Measurements from ENCODE around the gene CHIT1. TPM values are rescaled to one million over a fixed set of nuclear protein-coding genes. Genes with fewer than 3 reads are reported as not detected.

Gene CHIT1
- total and polyA plus RNA-seq, 2 of the 8 experiments (the other 6 are each of a cell fraction or from before 2014, with no cell fraction given) = not detected

- Histone ChIP-seq H2BK15ac (ENCODE audit: low read length) (no peak overlapping the region), H3K4me1 (replicated peaks in 1 of 4; ENCODE audit: control insufficient read depth in 3 of 4, insufficient read depth in 4 of 4, low read length in 3 of 4) (peaks cover 0 to 8% (median 6%) of the 10 kb centered on the region in 4 experiments; a peak in 6 of 7 replicates), H2BK20ac (ENCODE audit: low read length) (no peak overlapping the region), H3K23ac (ENCODE audit: insufficient read length) (no peak overlapping the region), H3K4me3 (ENCODE audit: extremely low read depth in 1 of 4, insufficient read depth in 2 of 4, low read depth in 3 of 4, low read length in 4 of 4) (no peak overlapping the region), H3K4me2 (ENCODE audit: insufficient read depth in 1 of 2, low read depth in 2 of 2, low read length in 2 of 2) (no peak overlapping the region), H4K8ac (ENCODE audit: extremely low read depth, insufficient read depth, low read length) (no peak overlapping the region), H2BK5ac (ENCODE audit: low read depth, low read length) (no peak overlapping the region), H3K56ac (replicated peaks; ENCODE audit: insufficient read length, low read depth, low read length) (no peak overlapping the region), H2AFZ (ENCODE audit: low read length) (no peak overlapping the region), H4K5ac (ENCODE audit: insufficient read length, low read depth, low read length) (no peak overlapping the region), H3K4ac (replicated peaks; ENCODE audit: insufficient read length, low read depth, low read length) (no peak overlapping the region), H2AK5ac (ENCODE audit: low read depth, low read length) (no peak overlapping the region), H3K9me3 (ENCODE audit: insufficient read depth in 2 of 2, low read depth in 1 of 2, low read length in 1 of 2) (no peaks in the 10 kb centered on the region), H3K9ac (replicated peaks in 1 of 4; ENCODE audit: extremely low read depth in 1 of 4, low read depth in 3 of 4, low read length in 3 of 4) (no peak overlapping the region), H3K27me3 (replicated peaks in 1 of 4; ENCODE audit: control insufficient read depth in 3 of 4, extremely low read depth in 1 of 4, insufficient read depth in 3 of 4, low read length in 3 of 4) (no peaks in the 10 kb centered on the region), H3K79me1 (ENCODE audit: low read depth, low read length) (no peaks in the 10 kb centered on the region), H3K23me2 (ENCODE audit: low read depth, low read length) (no peaks in the 10 kb centered on the region), H3K79me2 (ENCODE audit: control insufficient read depth in 1 of 2, insufficient read depth in 2 of 2, low read length in 2 of 2) (no peaks in the 10 kb centered on the region), H3K18ac (ENCODE audit: extremely low read depth, low read length) (no peak overlapping the region), H3K36me3 (ENCODE audit: control insufficient read depth in 2 of 4, insufficient read depth in 4 of 4, low read length in 3 of 4) (no peaks in the 10 kb centered on the region), H3K27ac (ENCODE audit: low read depth, low read length) (no peak overlapping the region), H3K14ac (ENCODE audit: insufficient read length) (no peak overlapping the region), H4K20me1 (replicated peaks in 1 of 2; ENCODE audit: control insufficient read depth in 1 of 2, insufficient read depth in 2 of 2, low read length in 2 of 2) (no peaks in the 10 kb centered on the region), H4K91ac (replicated peaks; ENCODE audit: insufficient read length, low read length) (no peak overlapping the region), H2BK12ac (ENCODE audit: low read depth, low read length) (no peak overlapping the region), H2BK120ac (replicated peaks; ENCODE audit: low read depth, low read length) (no peak overlapping the region)
- CTCF ChIA-PET (ENCODE audit: partially characterized antibody) = interaction anchor here (0.8 to 18.1 kb wide), 12 partner anchors 11 to 178 kb away, joined by 3 to 479 read pairs (median 4); partner anchors contain the start of genes ADORA1 and MYOG
- POLR2A ChIA-PET (ENCODE audit: partially characterized antibody) = interaction anchor here (0.5 to 0.8 kb wide), 2 partner anchors 120 to 410 kb away, joined by 3 to 4 read pairs; no protein-coding TSS in a partner anchor
- DNase-seq (ENCODE audit: low read depth in 1 of 2, low spot score in 2 of 2) (no peak), FAIRE-seq (no peak)
- WGBS, 2 experiments (ENCODE audit: extremely low coverage in 1 of 2, insufficient coverage in 1 of 2, insufficient read length in 1 of 2, insufficient replicate concordance in 2 of 2, low coverage in 1 of 2, low lambda C conversion rate in 2 of 2, missing lambda C conversion rate in 1 of 2) = 94% methylated on average over 3 of the region's 3 CpGs; no CpG with 5 or more reads in 1 of the 2 experiments
- TF ChIP-seq POLR2A (IDR thresholded peaks at IDR 0.05; ENCODE audit: control extremely low read depth in 1 of 2, low read depth in 2 of 2, low read length in 2 of 2) (no peak), RXRA (IDR thresholded peaks at IDR 0.05; ENCODE audit: insufficient read depth, low read depth, low read length) (no peak), RNF2 (IDR thresholded peaks at IDR 0.05; ENCODE audit: borderline replicate concordance, low read depth, low read length, missing control alignments, poor library complexity, severe bottlenecking) (no peak), CREB1 (IDR thresholded peaks at IDR 0.05) (no peak), ASH2L (IDR thresholded peaks at IDR 0.05; ENCODE audit: low read length) (no peak), CTBP2 (IDR thresholded peaks at IDR 0.05; ENCODE audit: borderline replicate concordance, insufficient read depth, insufficient read length, low read length) (no peak), TAF7 (optimal IDR thresholded peaks at IDR 0.05; ENCODE audit: borderline replicate concordance, low read depth, low read length) (no peak), BRCA1 (IDR thresholded peaks at IDR 0.05; ENCODE audit: low read depth, low read length) (no peak), TAF1 (IDR thresholded peaks at IDR 0.05; ENCODE audit: low read depth, low read length) (no peak), CEBPB (IDR thresholded peaks at IDR 0.05; ENCODE audit: low read depth, low read length) (no peak), HDAC6 (IDR thresholded peaks at IDR 0.05; ENCODE audit: low read depth, low read length) (no peak), JUN (IDR thresholded peaks at IDR 0.05; ENCODE audit: low read depth, low read length) (no peak), ATF3 (IDR thresholded peaks at IDR 0.05; ENCODE audit: insufficient read depth, low read depth, low read length) (no peak), GABPA (IDR thresholded peaks at IDR 0.05; ENCODE audit: borderline replicate concordance, insufficient read depth, low read length) (no peak), YY1 (IDR thresholded peaks at IDR 0.05; ENCODE audit: low read depth, low read length) (no peak)
Measured at GRCh38 chr1:203211812-203212211, 17.7 kb downstream of the CHIT1 start.

All from H1 (cell line).